Sigmoid colon (tissue), 7 donors: ENCODE results near the gene SIK2. TPM values are rescaled to one million over a fixed set of nuclear protein-coding genes. Genes with fewer than 3 reads are reported as not detected.
"Not testable (repeated sequence)": the region's sequence is repeated elsewhere in the genome, so short reads cannot be mapped to it uniquely, and the experiment has no call there.

Experiments used
- DNase-seq: peaks from one replicate; pipeline ENCODE4 v3.0.0-alpha.2; 2019
- H3K27ac ChIP-seq, 4 donors: fragments of 200-600 bp; sonication (generic); one replicate each; pipeline ENCODE4 v1.5.1; 2016 to 2019; ENCODE audit warnings: mild to moderate bottlenecking in 1 of 4
- H3K27me3 ChIP-seq, 3 donors: fragments of 200-600 bp; sonication (generic); one replicate each; pipeline ENCODE4 v1.5.1; 2019; ENCODE audit warnings: mild to moderate bottlenecking in 1 of 3
- H3K36me3 ChIP-seq, 4 donors: fragments of 200-600 bp; sonication (generic); one replicate each; pipeline ENCODE4 v1.5.1; 2016 to 2019
- H3K4me1 ChIP-seq, 4 donors: fragments of 200-600 bp; sonication (generic); one replicate each; pipeline ENCODE4 v1.5.1; 2017 to 2019
- H3K4me3 ChIP-seq, 4 donors: fragments of 200-600 bp; sonication (generic); one replicate each; pipeline ENCODE4 v1.5.1; 2017 to 2019; ENCODE audit warnings: mild to moderate bottlenecking in 2 of 4, moderate library complexity in 1 of 4
- H3K9me3 ChIP-seq, 4 donors: fragments of 200-600 bp in 3 of 4; sonication (generic) in 3 of 4; one replicate each; pipeline versions ENCODE4 v1.5.1 to v1.6.1; 2013 to 2019
- EP300 ChIP-seq, 4 donors: sonication (generic); formaldehyde crosslinking; IDR thresholded peaks; one replicate each; pipeline ENCODE4 v1.6.1; 2017; ENCODE audit warnings: antibody characterized with exemption in 4 of 4
- POLR2A ChIP-seq, 2 donors: fragments of 450-650 bp; IDR thresholded peaks; one replicate each; pipeline ENCODE4 v1.6.1; 2016; ENCODE audit warnings: antibody characterized with exemption in 2 of 2, mild to moderate bottlenecking in 2 of 2, moderate library complexity in 2 of 2
- POLR2AphosphoS5 ChIP-seq, 4 donors: sonication (generic); formaldehyde crosslinking; IDR thresholded peaks; one replicate each; pipeline ENCODE4 v1.6.1; 2017; ENCODE audit warnings: antibody characterized with exemption in 4 of 4
- WGBS, 2 donors: extraction: QIAGEN DNeasy Blood & Tissue Kit; methylation state at CpG; one replicate each; pipeline ENCODE4 v1.1.7; 2013; 5-methylcytosine and 5-hydroxymethylcytosine counted together
- intact Hi-C: fragments of 100-400 bp; cut with DNase I; formaldehyde crosslinking; loops from one replicate; pipeline ENCODE4 v1.15.1; 2023
- polyA plus RNA-seq, 3 donors: library from polyadenylated mRNA; stranded (reverse); fragments of 200-250 nt; gene quantifications; one replicate each; pipeline ENCODE4 v1.2.3, GENCODE V29; 2013
- total RNA-seq, 4 donors: library from RNA; depleted of rRNA; stranded (reverse); fragments of >200 nt; gene quantifications; one replicate each; pipeline ENCODE4 v1.1.0, GENCODE V29; 2016
- TF ChIP-seq, protein P1 (sequence below), 4 experiments: fragments of 450-650 bp in 3 of 4; fragments of 200-600 bp in 1 of 4; IDR thresholded peaks; one replicate each; pipeline ENCODE4 v1.5.1; 2016 to 2019; ENCODE audit warnings: antibody characterized with exemption in 4 of 4, mild to moderate bottlenecking in 3 of 4, moderate library complexity in 2 of 4
- donor health status: healthy with polysubstance abuse.
- donor health status: Bipolar disorder and iron deficiency.
- donor health status: healthy.

The SIK2 gene
- total and polyA plus RNA-seq, 7 donors, result 4.8 to 14.1 (median 10.7) TPM

DNA sequence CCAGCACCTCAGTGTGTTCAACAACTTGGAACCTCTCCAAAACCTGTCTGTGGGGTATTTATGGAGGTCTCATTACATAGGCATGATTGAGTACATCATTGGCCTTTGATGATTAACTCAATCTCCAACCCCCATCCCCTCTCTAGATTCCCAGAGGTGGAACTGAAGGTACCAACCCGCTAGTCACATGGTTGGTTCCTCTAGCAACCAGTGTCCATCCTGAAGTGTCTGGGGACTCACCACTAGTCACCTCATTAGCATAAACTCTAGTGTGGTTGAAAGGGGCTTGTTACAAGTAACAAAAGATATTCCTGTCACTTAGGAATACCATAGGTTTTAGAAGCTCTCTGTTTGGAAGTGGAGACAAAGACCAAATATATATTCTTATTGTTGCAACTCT, 40.3 kb downstream of the SIK2 start:
- intact Hi-C loops, result no loop called here
- no peak for DNase-seq
- Histone ChIP-seq H3K9me3 (no peaks in the 10 kb centered on the region), H3K27ac (no peak overlapping the region), H3K27me3 (no peaks in the 10 kb centered on the region), H3K4me1 (peaks cover 0 to 15% (median 7%) of the 10 kb centered on the region in 4 donors), H3K36me3 (peaks cover 0 to 6% (median 0%) of the 10 kb centered on the region in 4 donors), H3K4me3 (no peak overlapping the region)
- TF ChIP-seq POLR2AphosphoS5 (IDR thresholded peaks at IDR 0.05), result no peak
- TF ChIP-seq EP300 (IDR thresholded peaks at IDR 0.05), result no peak
- TF ChIP-seq, protein P1, sequence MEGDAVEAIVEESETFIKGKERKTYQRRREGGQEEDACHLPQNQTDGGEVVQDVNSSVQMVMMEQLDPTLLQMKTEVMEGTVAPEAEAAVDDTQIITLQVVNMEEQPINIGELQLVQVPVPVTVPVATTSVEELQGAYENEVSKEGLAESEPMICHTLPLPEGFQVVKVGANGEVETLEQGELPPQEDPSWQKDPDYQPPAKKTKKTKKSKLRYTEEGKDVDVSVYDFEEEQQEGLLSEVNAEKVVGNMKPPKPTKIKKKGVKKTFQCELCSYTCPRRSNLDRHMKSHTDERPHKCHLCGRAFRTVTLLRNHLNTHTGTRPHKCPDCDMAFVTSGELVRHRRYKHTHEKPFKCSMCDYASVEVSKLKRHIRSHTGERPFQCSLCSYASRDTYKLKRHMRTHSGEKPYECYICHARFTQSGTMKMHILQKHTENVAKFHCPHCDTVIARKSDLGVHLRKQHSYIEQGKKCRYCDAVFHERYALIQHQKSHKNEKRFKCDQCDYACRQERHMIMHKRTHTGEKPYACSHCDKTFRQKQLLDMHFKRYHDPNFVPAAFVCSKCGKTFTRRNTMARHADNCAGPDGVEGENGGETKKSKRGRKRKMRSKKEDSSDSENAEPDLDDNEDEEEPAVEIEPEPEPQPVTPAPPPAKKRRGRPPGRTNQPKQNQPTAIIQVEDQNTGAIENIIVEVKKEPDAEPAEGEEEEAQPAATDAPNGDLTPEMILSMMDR (IDR thresholded peaks at IDR 0.05), result no peak
- no peak for TF ChIP-seq POLR2A (IDR thresholded peaks at IDR 0.05)
- WGBS, 2 donors, result 96 to 100% methylated on average over 1 of the region's 1 CpG

DNA sequence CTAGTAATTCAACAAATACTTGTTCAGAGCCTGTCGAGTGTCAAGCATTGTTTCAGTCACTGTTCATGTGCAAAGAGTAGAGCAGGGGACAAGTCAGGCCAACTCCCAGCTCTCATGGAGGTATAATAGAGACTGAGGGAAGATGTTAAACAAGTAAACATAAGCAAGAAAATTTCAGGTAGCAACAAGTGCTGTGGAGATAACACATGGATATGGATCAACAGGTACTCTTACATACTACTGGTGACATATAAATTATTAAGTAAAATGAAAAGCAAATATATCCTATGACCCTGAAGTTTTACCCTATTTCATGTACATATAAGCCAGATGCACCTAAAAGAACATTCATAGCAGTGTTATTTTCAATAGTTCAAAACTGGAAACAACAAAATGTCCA, 42.7 kb downstream of the SIK2 start:
- no peaks in the 10 kb centered on the region for H3K9me3 ChIP-seq
- intact Hi-C loops, result no loop called here
- no peak overlapping the region for H3K4me3 ChIP-seq
- no peak overlapping the region for H3K27ac ChIP-seq
- TF ChIP-seq POLR2A (IDR thresholded peaks at IDR 0.05), result no peak
- TF ChIP-seq POLR2AphosphoS5 (IDR thresholded peaks at IDR 0.05), result no peak
- TF ChIP-seq, protein P1 (IDR thresholded peaks at IDR 0.05), result no peak
- no peak for TF ChIP-seq EP300 (IDR thresholded peaks at IDR 0.05)
- no peak for DNase-seq
- H3K4me1 ChIP-seq, result peaks cover 0 to 4% (median 1%) of the 10 kb centered on the region in 4 donors
- 92 to 93% methylated on average over 1 of the region's 1 CpG for WGBS, 2 donors
- H3K36me3 ChIP-seq, result peaks cover 0 to 6% (median 0%) of the 10 kb centered on the region in 4 donors
- no peaks in the 10 kb centered on the region for H3K27me3 ChIP-seq

DNA sequence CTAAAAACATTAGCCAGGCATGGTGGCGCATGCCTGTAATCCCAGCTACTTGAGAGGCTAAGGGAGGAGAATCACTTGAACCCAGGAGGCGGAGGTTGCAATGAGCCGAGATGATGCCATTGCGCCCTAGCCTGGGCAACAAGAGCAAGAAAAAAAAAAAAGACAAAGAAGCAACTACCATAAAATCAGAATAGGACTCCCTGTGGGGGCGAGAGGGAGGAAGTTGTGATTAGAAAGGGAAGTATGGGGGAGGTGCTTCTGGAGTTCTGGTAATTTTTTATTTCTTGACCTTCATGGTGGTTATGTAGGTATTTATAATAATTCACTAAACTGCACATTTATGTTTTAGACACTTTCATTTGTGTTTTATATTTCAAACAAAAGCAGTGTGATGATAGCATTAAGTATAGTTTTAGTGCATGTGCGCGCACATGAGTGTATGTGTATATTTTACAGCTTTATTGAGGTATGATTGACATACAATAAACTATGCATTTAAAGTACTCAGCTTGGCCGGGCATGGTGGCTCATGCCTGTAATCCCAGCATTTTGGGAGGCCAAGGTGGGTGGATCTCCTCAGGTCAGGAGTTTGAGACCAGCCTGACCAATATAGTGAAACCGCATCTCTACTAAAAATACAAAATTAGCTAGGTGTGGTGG, 43.5 kb downstream of the SIK2 start:
- no peak overlapping the region for H3K4me3 ChIP-seq
- H3K27me3 ChIP-seq, result no peaks in the 10 kb centered on the region
- intact Hi-C loops, result no loop called here
- no peaks in the 10 kb centered on the region for H3K9me3 ChIP-seq
- no peaks in the 10 kb centered on the region for H3K4me1 ChIP-seq
- no peak for DNase-seq
- no peak overlapping the region for H3K27ac ChIP-seq
- WGBS, 2 donors, result 32 to 71% methylated on average over 9 of the region's 9 CpGs
- no peak for TF ChIP-seq POLR2AphosphoS5 (IDR thresholded peaks at IDR 0.05)
- no peak for TF ChIP-seq POLR2A (IDR thresholded peaks at IDR 0.05)
- TF ChIP-seq EP300 (IDR thresholded peaks at IDR 0.05), result no peak
- TF ChIP-seq, protein P1 (IDR thresholded peaks at IDR 0.05), result no peak
- H3K36me3 ChIP-seq, result peaks cover 0 to 6% (median 0%) of the 10 kb centered on the region in 4 donors

DNA sequence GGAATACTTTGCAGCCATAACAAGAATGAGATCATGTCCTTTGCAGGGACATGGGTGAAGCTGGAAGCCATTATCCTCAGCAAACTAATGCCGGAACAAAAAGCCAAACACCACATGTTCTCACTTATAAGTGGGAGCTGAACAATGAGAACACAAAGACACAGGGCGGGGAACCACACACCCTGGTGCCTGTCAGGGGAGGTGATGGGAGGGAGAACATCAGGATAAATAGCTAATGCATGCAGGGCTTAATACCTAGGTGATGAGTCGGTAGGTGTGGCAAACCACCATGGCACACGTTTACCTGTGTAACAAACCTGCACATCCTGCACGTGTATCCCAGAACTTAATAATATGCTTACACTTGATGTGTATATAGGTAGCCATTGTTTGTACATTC, 49.1 kb downstream of the SIK2 start:
- DNase-seq, H3K4me1 ChIP-seq, H3K36me3 ChIP-seq, H3K27me3 ChIP-seq, H3K9me3 ChIP-seq, intact Hi-C loops, H3K27ac ChIP-seq, H3K4me3 ChIP-seq: not testable (repeated sequence)
- WGBS, 2 donors, result 89 to 95% methylated on average over 5 of the region's 5 CpGs

DNA sequence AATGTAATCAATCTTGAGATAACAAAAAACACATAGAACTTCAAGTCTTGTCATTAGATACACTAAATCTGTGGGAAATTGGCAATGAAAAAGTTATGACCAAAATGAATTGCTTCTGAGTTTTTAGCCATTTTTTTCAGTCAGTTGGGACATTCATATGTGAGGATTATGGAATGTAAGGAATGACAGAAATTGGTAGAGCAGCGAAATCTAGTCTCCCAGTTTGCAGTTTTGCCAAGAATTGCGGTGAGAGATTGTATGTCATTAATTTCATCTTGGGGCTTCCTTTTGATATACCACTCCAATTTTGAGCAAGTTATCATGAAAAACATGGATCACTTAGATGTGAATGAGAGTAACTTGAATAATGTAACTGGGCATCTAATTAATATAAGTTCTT, 49.9 kb downstream of the SIK2 start:
- H3K36me3 ChIP-seq, result no peaks in the 10 kb centered on the region
- H3K4me1 ChIP-seq, result no peaks in the 10 kb centered on the region
- intact Hi-C loops, result no loop called here
- no peak overlapping the region for H3K27ac ChIP-seq
- no peaks in the 10 kb centered on the region for H3K27me3 ChIP-seq
- DNase-seq, result no peak
- TF ChIP-seq POLR2A (IDR thresholded peaks at IDR 0.05) (no peak), EP300 (IDR thresholded peaks at IDR 0.05) (no peak), POLR2AphosphoS5 (IDR thresholded peaks at IDR 0.05) (no peak)
- TF ChIP-seq, protein P1 (IDR thresholded peaks at IDR 0.05), result no peak
- 89 to 96% methylated on average over 2 of the region's 2 CpGs for WGBS, 2 donors
- H3K4me3 ChIP-seq, result no peak overlapping the region
- H3K9me3 ChIP-seq, result no peaks in the 10 kb centered on the region
